HepG2 (cell line): Measurements from ENCODE around the gene RAPH1. TPM values are rescaled to one million over a fixed set of nuclear protein-coding genes. Genes with fewer than 3 reads are reported as not detected.

Source experiments
- CBFB ChIP-seq: sonication (generic); formaldehyde crosslinking; IDR thresholded peaks from 2 replicates; pipeline ENCODE4 v1.4.0; 2020; ENCODE audit warnings: missing genetic modification reagents
- GATAD1 ChIP-seq: IDR thresholded peaks from 2 replicates; pipeline ENCODE4 v1.6.1; 2016; ENCODE audit warnings: missing genetic modification reagents, missing compliant biosample characterization
- GPN1 ChIP-seq: sonication (generic); formaldehyde crosslinking; IDR thresholded peaks from 2 replicates; pipeline ENCODE4 v1.5.1; 2020; ENCODE audit warnings: missing genetic modification reagents, borderline replicate concordance
- MAFK ChIP-seq, 2 experiments: IDR thresholded peaks in 1 of 2; conservative IDR thresholded peaks in 1 of 2; 2 replicates each; pipeline ENCODE4 v1.6.1; 2011; ENCODE audit warnings: improper control_type of control experiment in 2 of 2, low read length in 2 of 2
- PATZ1 ChIP-seq: sonication (generic); formaldehyde crosslinking; IDR thresholded peaks from 2 replicates; pipeline ENCODE4 v1.4.0; 2020; ENCODE audit warnings: missing genetic modification reagents
- RAD51 ChIP-seq: fragments of 450-650 bp; IDR thresholded peaks from 2 replicates; pipeline ENCODE4 v1.6.1; 2016; ENCODE audit warnings: borderline replicate concordance
- RERE ChIP-seq: IDR thresholded peaks from 2 replicates; pipeline ENCODE4 v1.6.1; 2016; ENCODE audit warnings: low read depth, missing genetic modification reagents, missing compliant biosample characterization
- SP4 ChIP-seq: sonication (generic); formaldehyde crosslinking; IDR thresholded peaks from 2 replicates; pipeline ENCODE4 v1.8.1; 2023; ENCODE audit warnings: mild to moderate bottlenecking, missing genetic modification reagents
- TARDBP ChIP-seq: sonication (generic); formaldehyde crosslinking; IDR thresholded peaks from 2 replicates; pipeline ENCODE4 v1.8.0; 2022; ENCODE audit warnings: mild to moderate bottlenecking, missing genetic modification reagents
- TCF7 ChIP-seq: sonication (generic); IDR thresholded peaks from 2 replicates; pipeline ENCODE4 v1.6.1; 2016; ENCODE audit warnings: antibody characterized with exemption, low read depth
- WIZ ChIP-seq: sonication (generic); formaldehyde crosslinking; IDR thresholded peaks from 2 replicates; pipeline ENCODE4 v1.5.1; 2020; ENCODE audit warnings: mild to moderate bottlenecking, missing genetic modification reagents
- ZNF124 ChIP-seq: sonication (generic); formaldehyde crosslinking; IDR thresholded peaks from 2 replicates; pipeline ENCODE4 v1.4.0; 2020; ENCODE audit warnings: missing genetic modification reagents
- ZNF367 ChIP-seq: sonication (generic); formaldehyde crosslinking; IDR thresholded peaks from 2 replicates; pipeline ENCODE4 v1.4.0; 2020; ENCODE audit warnings: missing genetic modification reagents, borderline replicate concordance
- ZNF652 ChIP-seq: IDR thresholded peaks from 2 replicates; pipeline ENCODE4 v1.6.1; 2016; ENCODE audit warnings: low read depth, borderline replicate concordance
- polyA plus RNA-seq, 8 experiments: library from polyadenylated mRNA; depleted of rRNA in 3 of 8; stranded (reverse) in 7 of 8; unstranded in 1 of 8; fragments of >200 nt; fragmentation: Illumina TruSeq in 4 of 8; extraction: Trizol in 4 of 8; gene quantifications; 2 replicates each; pipeline versions ENCODE4 v1.2.1 to v1.2.3, GENCODE V29; 2011 to 2016; ENCODE audit warnings: low read depth in 4 of 8, missing spikeins in 1 of 8, mixed read lengths in 1 of 8; ENCODE audit not compliant: insufficient read depth in 1 of 8
- total RNA-seq, 5 experiments: library from RNA; depleted of rRNA; stranded (reverse); fragments of >200 nt; fragmentation: Illumina TruSeq; extraction: Trizol; gene quantifications; 2 replicates each; pipeline ENCODE4 v1.2.3, GENCODE V29; 2016; ENCODE audit warnings: low read depth in 1 of 5
- TF ChIP-seq, protein P1 (sequence below): sonication (generic); formaldehyde crosslinking; IDR thresholded peaks from 2 replicates; pipeline ENCODE4 v1.5.1; 2020; ENCODE audit warnings: mild to moderate bottlenecking, missing genetic modification reagents, moderate library complexity
- TF ChIP-seq, protein P2 (sequence below): IDR thresholded peaks from 2 replicates; pipeline ENCODE4 v1.6.1; 2012; ENCODE audit warnings: low read depth, low read length, improper control_type of control experiment

RAPH1 gene
- total and polyA plus RNA-seq, 2 of the 13 experiments (the other 11 are each of a cell fraction or from before 2014, with no cell fraction given) = 5.3 to 6.7 TPM

DNA sequence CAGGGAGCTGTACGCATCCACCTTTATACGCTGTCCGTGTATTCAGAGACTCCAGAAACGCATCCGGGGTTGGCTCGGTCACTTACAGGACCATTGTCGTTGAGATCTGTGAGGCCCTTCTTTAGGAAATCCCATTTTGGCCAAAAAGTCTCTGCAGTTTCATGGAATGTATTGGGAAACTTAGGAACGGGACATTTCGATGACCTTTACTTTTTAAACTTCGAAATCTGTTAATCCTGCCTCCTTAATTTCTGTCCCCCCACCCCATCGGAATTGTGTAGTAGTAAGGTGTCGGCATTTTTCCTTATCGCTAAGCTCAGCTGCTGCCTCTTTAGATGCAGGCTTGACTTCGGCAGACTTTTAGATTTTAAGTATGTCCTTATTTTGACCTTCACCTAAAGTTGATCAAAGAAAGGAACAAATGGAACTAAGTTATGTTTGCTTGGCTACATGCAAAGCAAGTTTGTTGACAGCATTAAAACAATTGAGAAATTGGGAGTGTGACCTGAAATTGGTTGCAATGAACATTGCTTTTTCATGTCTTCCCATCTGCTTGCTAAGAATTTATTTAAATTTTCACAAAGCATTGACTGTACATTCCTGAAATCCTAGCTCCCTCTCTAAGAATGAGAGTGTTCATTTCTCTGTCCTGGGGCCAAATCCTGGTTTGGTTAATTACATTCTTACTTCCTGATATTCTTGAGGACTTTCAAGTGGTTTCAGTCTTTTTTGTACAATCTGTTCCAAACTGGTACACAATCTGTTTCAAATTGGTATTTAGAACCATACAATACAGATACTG, 884 bp upstream of the RAPH1 start (continued):
- TF ChIP-seq, protein P1, sequence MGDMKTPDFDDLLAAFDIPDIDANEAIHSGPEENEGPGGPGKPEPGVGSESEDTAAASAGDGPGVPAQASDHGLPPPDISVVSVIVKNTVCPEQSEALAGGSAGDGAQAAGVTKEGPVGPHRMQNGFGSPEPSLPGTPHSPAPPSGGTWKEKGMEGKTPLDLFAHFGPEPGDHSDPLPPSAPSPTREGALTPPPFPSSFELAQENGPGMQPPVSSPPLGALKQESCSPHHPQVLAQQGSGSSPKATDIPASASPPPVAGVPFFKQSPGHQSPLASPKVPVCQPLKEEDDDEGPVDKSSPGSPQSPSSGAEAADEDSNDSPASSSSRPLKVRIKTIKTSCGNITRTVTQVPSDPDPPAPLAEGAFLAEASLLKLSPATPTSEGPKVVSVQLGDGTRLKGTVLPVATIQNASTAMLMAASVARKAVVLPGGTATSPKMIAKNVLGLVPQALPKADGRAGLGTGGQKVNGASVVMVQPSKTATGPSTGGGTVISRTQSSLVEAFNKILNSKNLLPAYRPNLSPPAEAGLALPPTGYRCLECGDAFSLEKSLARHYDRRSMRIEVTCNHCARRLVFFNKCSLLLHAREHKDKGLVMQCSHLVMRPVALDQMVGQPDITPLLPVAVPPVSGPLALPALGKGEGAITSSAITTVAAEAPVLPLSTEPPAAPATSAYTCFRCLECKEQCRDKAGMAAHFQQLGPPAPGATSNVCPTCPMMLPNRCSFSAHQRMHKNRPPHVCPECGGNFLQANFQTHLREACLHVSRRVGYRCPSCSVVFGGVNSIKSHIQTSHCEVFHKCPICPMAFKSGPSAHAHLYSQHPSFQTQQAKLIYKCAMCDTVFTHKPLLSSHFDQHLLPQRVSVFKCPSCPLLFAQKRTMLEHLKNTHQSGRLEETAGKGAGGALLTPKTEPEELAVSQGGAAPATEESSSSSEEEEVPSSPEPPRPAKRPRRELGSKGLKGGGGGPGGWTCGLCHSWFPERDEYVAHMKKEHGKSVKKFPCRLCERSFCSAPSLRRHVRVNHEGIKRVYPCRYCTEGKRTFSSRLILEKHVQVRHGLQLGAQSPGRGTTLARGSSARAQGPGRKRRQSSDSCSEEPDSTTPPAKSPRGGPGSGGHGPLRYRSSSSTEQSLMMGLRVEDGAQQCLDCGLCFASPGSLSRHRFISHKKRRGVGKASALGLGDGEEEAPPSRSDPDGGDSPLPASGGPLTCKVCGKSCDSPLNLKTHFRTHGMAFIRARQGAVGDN (CRISPR knock-in tag) = no peak; the same call in 1 of the 2 replicates
- no peak for TF ChIP-seq WIZ (CRISPR knock-in tag)
- TF ChIP-seq TCF7 = no peak
- no peak; the same call in 1 of the 2 replicates for TF ChIP-seq GATAD1 (CRISPR knock-in tag)
- TF ChIP-seq, protein P2, sequence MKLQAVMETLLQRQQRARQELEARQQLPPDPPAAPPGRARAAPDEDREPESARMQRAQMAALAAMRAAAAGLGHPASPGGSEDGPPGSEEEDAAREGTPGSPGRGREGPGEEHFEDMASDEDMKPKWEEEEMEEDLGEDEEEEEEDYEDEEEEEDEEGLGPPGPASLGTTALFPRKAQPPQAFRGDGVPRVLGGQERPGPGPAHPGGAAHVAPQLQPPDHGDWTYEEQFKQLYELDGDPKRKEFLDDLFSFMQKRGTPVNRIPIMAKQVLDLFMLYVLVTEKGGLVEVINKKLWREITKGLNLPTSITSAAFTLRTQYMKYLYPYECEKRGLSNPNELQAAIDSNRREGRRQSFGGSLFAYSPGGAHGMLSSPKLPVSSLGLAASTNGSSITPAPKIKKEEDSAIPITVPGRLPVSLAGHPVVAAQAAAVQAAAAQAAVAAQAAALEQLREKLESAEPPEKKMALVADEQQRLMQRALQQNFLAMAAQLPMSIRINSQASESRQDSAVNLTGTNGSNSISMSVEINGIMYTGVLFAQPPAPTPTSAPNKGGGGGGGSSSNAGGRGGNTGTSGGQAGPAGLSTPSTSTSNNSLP = no peak
- TF ChIP-seq RAD51 = no peak
- no peak for TF ChIP-seq CBFB (CRISPR knock-in tag)
- no peak for TF ChIP-seq MAFK (conservative IDR thresholded peaks at IDR 0.05 in 1 of 2, IDR thresholded peaks at IDR 0.05 in 1 of 2; ENCODE audit: low read length in 2 of 2)
- no peak for TF ChIP-seq PATZ1 (CRISPR knock-in tag)
- no peak for TF ChIP-seq ZNF367 (CRISPR knock-in tag)
- TF ChIP-seq ZNF652 = no peak
- TF ChIP-seq TARDBP = no peak; the same call in 1 of the 2 replicates
- TF ChIP-seq RERE = no peak
- no peak for TF ChIP-seq SP4 (CRISPR knock-in tag)
- TF ChIP-seq GPN1 = no peak
- no peak for TF ChIP-seq ZNF124 (CRISPR knock-in tag)
